Left ventricle myocardium superior (tissue), 1 donor: ENCODE measurements around the gene BAIAP2L1. TPM values are rescaled to one million over a fixed set of nuclear protein-coding genes. Genes with fewer than 3 reads are reported as not detected.
"Not testable (repeated sequence)": the region's sequence is repeated elsewhere in the genome, so short reads cannot be mapped to it uniquely, and the experiment has no call there.

Source experiments
- ATAC-seq: fragments of 200-7000 bp; cut with Tn5 transposase; one replicate; pipeline ENCODE4 v1.9.1; 2020; ENCODE audit warnings: mild to moderate bottlenecking, moderate library complexity
- DNase-seq: peaks from one replicate; pipeline ENCODE4 v3.0.0-alpha.2; 2020
- intact Hi-C: fragments of 100-400 bp; cut with micrococcal nuclease; formaldehyde crosslinking; loops from one replicate; pipeline ENCODE4 v1.11.0; 2022
- total RNA-seq: library from RNA; stranded (reverse); fragmentation: NEBNext Ultra II Directional; extraction: Animal tissue kit (Norgen Biotek cat#: 25700); gene quantifications from one replicate; pipeline ENCODE4 v1.2.1, GENCODE V29; 2021
- donor health status: DM: no; HTN: yes; CAD: no; lungs with severe emphysema.

Gene BAIAP2L1
- total RNA-seq, 1 donor from 2014 or later, result 2.0 TPM

- ATAC-seq, result no peak
- intact Hi-C loops, result no loop called here
- no peak for DNase-seq
Measured at GRCh38 chr7:98329791-98330373, 71.0 kb downstream of the BAIAP2L1 start.

- intact Hi-C loops, result no loop called here
Measured at GRCh38 chr7:98329100-98329790, 71.6 kb downstream of the BAIAP2L1 start.

GRCh38 chr7:98324782-98325181, 76.1 kb downstream of the BAIAP2L1 start:
- no peak for ATAC-seq
- no peak for DNase-seq
- intact Hi-C loops, result no loop called here

More at GRCh38 chr7:98329100-98329790, 71.6 kb downstream of the BAIAP2L1 start:
- ATAC-seq, result peak; percentile 91
- DNase-seq, result peak; percentile 42

- ATAC-seq (no peak), DNase-seq (no peak)
- intact Hi-C loops, result no loop called here
Measured at GRCh38 chr7:98323597-98324322, 77.1 kb downstream of the BAIAP2L1 start.

- intact Hi-C loops, result no loop called here
- ATAC-seq (no peak), DNase-seq (no peak)
Measured at GRCh38 chr7:98322331-98323270, 78.3 kb downstream of the BAIAP2L1 start.

GRCh38 chr7:98321301-98321700, 79.6 kb downstream of the BAIAP2L1 start:
- DNase-seq (no peak), ATAC-seq (peak; percentile 32)
- intact Hi-C loops, result no loop called here

- DNase-seq (no peak), ATAC-seq (no peak)
- intact Hi-C loops, result no loop called here
Measured at GRCh38 chr7:98319176-98319575, 81.7 kb downstream of the BAIAP2L1 start.

GRCh38 chr7:98317366-98318040, 83.4 kb downstream of the BAIAP2L1 start:
- no peak for DNase-seq
- intact Hi-C loops, result no loop called here
- no peak for ATAC-seq

GRCh38 chr7:98315994-98316527, 84.8 kb downstream of the BAIAP2L1 start:
- intact Hi-C loops, ATAC-seq, DNase-seq: not testable (repeated sequence)

- intact Hi-C loops, result no loop called here
- ATAC-seq, result no peak
Measured at GRCh38 chr7:98315318-98315993, 85.4 kb downstream of the BAIAP2L1 start.

GRCh38 chr7:98314469-98314868, 86.4 kb downstream of the BAIAP2L1 start:
- intact Hi-C loops, result no loop called here
- DNase-seq (no peak), ATAC-seq (no peak)

More at GRCh38 chr7:98315318-98315993, 85.4 kb downstream of the BAIAP2L1 start:
- DNase-seq, result no peak

- intact Hi-C loops, result no loop called here
- ATAC-seq (no peak), DNase-seq (no peak)
Measured at GRCh38 chr7:98312201-98312600, 88.7 kb downstream of the BAIAP2L1 start.

GRCh38 chr7:98309566-98309965, 91.3 kb downstream of the BAIAP2L1 start:
- ATAC-seq (no peak), DNase-seq (no peak)
- intact Hi-C loops, result no loop called here

- intact Hi-C loops, result no loop called here
- ATAC-seq (no peak), DNase-seq (no peak)
Measured at GRCh38 chr7:98307971-98308466, 92.9 kb downstream of the BAIAP2L1 start.

GRCh38 chr7:98305951-98306535, 94.8 kb downstream of the BAIAP2L1 start:
- intact Hi-C loops, result no loop called here
- DNase-seq (no peak), ATAC-seq (peak; percentile 20)

GRCh38 chr7:98303906-98304305, 97.0 kb downstream of the BAIAP2L1 start:
- intact Hi-C loops, result no loop called here
- no peak for ATAC-seq
- DNase-seq, result no peak

- intact Hi-C loops, result no loop called here
- DNase-seq (no peak), ATAC-seq (no peak)
Measured at GRCh38 chr7:98303176-98303865, 97.6 kb downstream of the BAIAP2L1 start.
